ENCODE measurements around the gene PHF1. TPM values are rescaled to one million over a fixed set of nuclear protein-coding genes. Genes with fewer than 3 reads are reported as not detected.

PHF1 gene
- total and polyA plus RNA-seq, 2 of the 4 experiments (the other 2 are of a cell fraction) = 9.0 to 47.2 TPM

DNA sequence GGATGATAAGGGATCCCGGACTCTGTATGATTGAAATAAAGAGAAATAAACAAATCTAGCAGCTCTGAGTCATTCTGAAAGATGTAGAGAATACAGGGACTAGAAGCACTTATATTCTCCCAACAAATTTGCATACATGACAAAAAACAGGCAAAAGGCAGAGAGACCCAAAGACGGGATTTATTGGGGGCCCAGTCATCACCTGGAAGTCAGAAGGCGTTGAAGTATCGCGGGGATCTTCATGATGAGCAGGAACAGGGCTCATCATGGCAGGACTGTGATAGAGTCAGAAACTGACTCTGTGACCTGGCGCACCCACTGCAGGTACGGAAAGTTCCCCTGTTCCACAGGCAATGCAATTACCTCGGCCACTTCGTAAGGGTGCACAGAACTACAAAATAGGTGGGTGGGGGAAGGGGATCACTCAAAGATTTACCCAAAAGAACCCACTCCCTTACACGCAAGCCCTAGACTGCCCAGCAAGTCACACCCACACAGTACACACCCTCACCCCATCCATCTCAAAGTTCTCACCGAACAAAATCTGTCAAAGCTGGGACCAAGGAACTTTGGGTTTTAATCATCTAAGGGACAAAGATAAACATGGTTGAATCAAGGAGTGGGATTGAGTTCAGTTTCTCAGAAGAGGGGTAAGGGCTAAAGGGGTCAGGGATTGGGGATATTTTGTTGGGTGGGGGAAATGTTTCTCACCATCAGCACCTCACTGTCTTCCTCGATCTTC lies 5.7 kb downstream of the PHF1 start:
- peak overlapping the region; percentile 100 for H2AK9ac ChIP-seq (replicated peaks; ENCODE audit: low read depth, low read length, poor library complexity)
- dilution Hi-C loops (cut with HindIII; ENCODE audit: low sequenced_read_pairs, unreplicated experiment) (no loop called here), in situ Hi-C loops (cut with MboI; ENCODE audit: low sequenced_read_pairs) (no loop called here), intact Hi-C loops (cut with micrococcal nuclease) (loop anchor here (5.0 kb wide), 2 partner anchors 104 to 119 kb away; partner anchors contain the start of genes RGL2 and TAPBP)
- H4K91ac ChIP-seq (ENCODE audit: insufficient read depth, low read depth, low read length) = peak overlapping the region; percentile 93
- peak overlapping the region; percentile 80; the same call in 2 of the 3 replicates for H2BK15ac ChIP-seq (ENCODE audit: low read depth, low read length)
- H3K36me3 ChIP-seq (ENCODE audit: control insufficient read depth, insufficient read depth, low read length) = peaks cover 40% of the 10 kb centered on the region
- H2BK5ac ChIP-seq (ENCODE audit: low read depth, low read length, poor library complexity, severe bottlenecking) = peak overlapping the region; percentile 97
- CTCF ChIA-PET = interaction anchor here (1.1 kb wide), 1 partner anchor 26 kb away, joined by 3 read pairs; no protein-coding TSS in a partner anchor
- POLR2A ChIA-PET (ENCODE audit: unreplicated experiment) = no interaction called here
- H3K14ac ChIP-seq (replicated peaks; ENCODE audit: low read depth, low read length) = peak overlapping the region; percentile 94
- peak overlapping the region; percentile 97 for H3K56ac ChIP-seq (ENCODE audit: extremely low read depth, insufficient read depth, low read length)
- H4K5ac ChIP-seq (ENCODE audit: low read depth, low read length) = peak overlapping the region; percentile 62
- peak overlapping the region; percentile 82 for H3K9ac ChIP-seq (ENCODE audit: low read depth, low read length)
- H3K27ac ChIP-seq (ENCODE audit: insufficient read depth, low read length) = peak overlapping the region; percentile 98
- BruUV-seq (replicated peaks) = no TSS peak
- TF ChIP-seq RCOR1 (IDR thresholded peaks at IDR 0.05; ENCODE audit: insufficient replicate concordance, low read length) (no peak), MXI1 (IDR thresholded peaks at IDR 0.05; ENCODE audit: borderline replicate concordance, low read depth, low read length) (0 out of 2 replicates have a peak, but pooled peaks have one; percentile 9), RFX5 (IDR thresholded peaks at IDR 0.05; ENCODE audit: low read depth, low read length) (no peak), FOS (IDR thresholded peaks at IDR 0.05; ENCODE audit: low read depth, low read length) (0 out of 2 replicates have a peak, but pooled peaks have one; percentile 43), MAFK (IDR thresholded peaks at IDR 0.05; ENCODE audit: low read depth, low read length) (peak; percentile 88), POLR2A (IDR thresholded peaks at IDR 0.05; ENCODE audit: low read depth, low read length) (no peak), ELK1 (IDR thresholded peaks at IDR 0.05; ENCODE audit: borderline replicate concordance, low read depth, low read length) (no peak), MAZ (IDR thresholded peaks at IDR 0.05; ENCODE audit: borderline replicate concordance, low read depth, low read length) (peak; percentile 10; the same call in 1 of the 2 replicates), CHD1 (IDR thresholded peaks at IDR 0.05; ENCODE audit: low read depth, low read length) (peak; percentile 70)
- WGBS, 2 experiments (ENCODE audit: extremely low coverage in 2 of 2, insufficient read length in 1 of 2) = 49% methylated on average over 4 of the region's 12 CpGs; no CpG with 5 or more reads in 1 of the 2 experiments
- H3K79me1 ChIP-seq (ENCODE audit: low read depth in 1 of 2, low read length in 2 of 2) = peaks cover 25 to 86% of the 10 kb centered on the region in 2 experiments
- H3K4me2 ChIP-seq (ENCODE audit: low read depth, low read length) = peak overlapping the region; percentile 98
- peak overlapping the region; percentile 90 for H2BK120ac ChIP-seq (ENCODE audit: low read depth, low read length)
- peak overlapping the region; percentile 81 for H3K18ac ChIP-seq (ENCODE audit: low read depth, low read length)
- H3K4me3 ChIP-seq (ENCODE audit: insufficient read depth, low read depth, low read length) = peak overlapping the region; percentile 63
- H3K4ac ChIP-seq (ENCODE audit: low read depth, low read length) = peak overlapping the region; percentile 98
- H3K23ac ChIP-seq (ENCODE audit: low read depth, low read length) = peak overlapping the region; percentile 69
- peaks cover 19% of the 10 kb centered on the region for H3K4me1 ChIP-seq (ENCODE audit: control insufficient read depth, insufficient read depth, low read length)
- peak; percentile 55 for DNase-seq
- peak overlapping the region; percentile 71 to 98 for H4K8ac ChIP-seq (ENCODE audit: low read depth in 2 of 2, low read length in 2 of 2)
- no peaks in the 10 kb centered on the region for H3K9me3 ChIP-seq (ENCODE audit: control insufficient read depth, insufficient read depth, low read length)
- peak overlapping the region; percentile 87 for H2AK5ac ChIP-seq (ENCODE audit: low read depth, low read length)
- H3K27me3 ChIP-seq (ENCODE audit: control insufficient read depth, insufficient read depth, low read length) = no peaks in the 10 kb centered on the region
- ATAC-seq (ENCODE audit: low read depth) = no peak
- H4K20me1 ChIP-seq (ENCODE audit: insufficient read depth, low read length) = peaks cover 19% of the 10 kb centered on the region
- peaks cover 9% of the 10 kb centered on the region for H3K9me1 ChIP-seq (ENCODE audit: insufficient read depth, low read length)
- H2BK20ac ChIP-seq (ENCODE audit: low read depth, low read length) = peak overlapping the region; percentile 73
- no peak overlapping the region for H2AFZ ChIP-seq (replicated peaks; ENCODE audit: low read length, poor library complexity)
